ENCODE measurements around the gene UGT1A9. TPM values are rescaled to one million over a fixed set of nuclear protein-coding genes. Genes with fewer than 3 reads are reported as not detected.
"Not testable (repeated sequence)": the region's sequence is repeated elsewhere in the genome, so short reads cannot be mapped to it uniquely, and the experiment has no call there.

Gene UGT1A9
- polyA plus RNA-seq: not detected

- Mint-ChIP-seq H3K27ac (no peak within 1 kb of the TSS), H3K4me3 (no peak within 1 kb of the TSS), H3K4me1 (no peaks in the 10 kb centered on the region), H3K9me3 (peaks cover 0 to 3% (median 0%) of the 10 kb centered on the region in 6 donors), H3K36me3 (no peaks in the 10 kb centered on the region), H3K27me3 (ENCODE audit: low read depth in 3 of 3) (peaks cover 1 to 8% (median 2%) of the 10 kb centered on the region in 3 donors)
- DNase-seq: no peak
Observed at GRCh38 chr2:233671290-233672161, at the start of gene UGT1A9. Gene UGT1A9, plus strand, starts transcription at chr2:233671898. Its CDS starts 37 bp downstream, at chr2:233671935.

- Mint-ChIP-seq H3K36me3 (peaks cover 0 to 3% (median 0%) of the 10 kb centered on the region in 3 donors), H3K9me3 (peaks cover 3 to 19% (median 10%) of the 10 kb centered on the region in 6 donors), H3K4me3 (no peak overlapping the region), H3K27ac (no peak overlapping the region), H3K27me3 (ENCODE audit: low read depth in 3 of 3) (peaks cover 1 to 18% (median 5%) of the 10 kb centered on the region in 3 donors), H3K4me1 (no peaks in the 10 kb centered on the region)
- no peak for DNase-seq
Observed at GRCh38 chr2:233627331-233628025, 44.2 kb upstream of the UGT1A9 start.

- not testable (repeated sequence) for H3K4me3 Mint-ChIP-seq, H3K27ac Mint-ChIP-seq
- peaks cover 7 to 13% (median 7%) of the 10 kb centered on the region in 3 donors for H3K27me3 Mint-ChIP-seq (ENCODE audit: low read depth in 3 of 3)
Observed at GRCh38 chr2:233636306-233636705, 35.4 kb upstream of the UGT1A9 start, which contains the start of gene UGT1A10. Gene UGT1A10, plus strand, starts transcription at chr2:233636448. Its CDS starts 75 bp downstream, at chr2:233636523.

DNA sequence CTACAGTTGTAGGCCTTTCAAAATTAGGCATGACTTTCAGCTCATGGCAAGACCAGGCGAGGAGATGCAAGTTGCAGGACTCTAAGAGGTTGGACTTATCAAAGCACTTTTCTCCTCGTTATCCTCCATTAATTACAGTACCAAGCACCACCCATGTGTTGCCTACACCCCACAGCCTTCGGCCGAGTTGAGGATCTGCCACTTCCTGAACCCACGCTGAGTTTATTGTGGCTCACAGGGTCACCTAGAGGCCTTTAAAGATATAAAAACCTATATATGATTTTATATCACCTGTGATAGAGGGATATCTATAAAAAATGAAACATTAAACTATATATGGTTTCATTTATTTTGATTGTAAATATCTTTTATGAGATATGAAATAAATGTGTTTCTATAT, 32.9 kb upstream of the UGT1A9 start:
- Mint-ChIP-seq H3K9me3 (peaks cover 0 to 4% (median 0%) of the 10 kb centered on the region in 6 donors), H3K27ac (no peak overlapping the region), H3K4me3 (no peak overlapping the region), H3K27me3 (ENCODE audit: low read depth in 3 of 3) (peaks cover 2 to 17% (median 2%) of the 10 kb centered on the region in 3 donors), H3K4me1 (no peaks in the 10 kb centered on the region), H3K36me3 (peaks cover 0 to 6% (median 0%) of the 10 kb centered on the region in 3 donors)
- no peak for DNase-seq

More at GRCh38 chr2:233636306-233636705, 35.4 kb upstream of the UGT1A9 start, which contains the start of gene UGT1A10:
- H3K36me3 Mint-ChIP-seq, DNase-seq, H3K9me3 Mint-ChIP-seq, H3K4me1 Mint-ChIP-seq: not testable (repeated sequence)

GRCh38 chr2:233639860-233640259, 31.8 kb upstream of the UGT1A9 start:
- Mint-ChIP-seq H3K27ac (no peak overlapping the region), H3K9me3 (peaks cover 0 to 4% (median 0%) of the 10 kb centered on the region in 6 donors), H3K27me3 (ENCODE audit: low read depth in 3 of 3) (peaks cover 2 to 20% (median 2%) of the 10 kb centered on the region in 3 donors), H3K36me3 (peaks cover 0 to 6% (median 0%) of the 10 kb centered on the region in 3 donors), H3K4me1 (no peaks in the 10 kb centered on the region), H3K4me3 (no peak overlapping the region)
- DNase-seq: no peak

DNA sequence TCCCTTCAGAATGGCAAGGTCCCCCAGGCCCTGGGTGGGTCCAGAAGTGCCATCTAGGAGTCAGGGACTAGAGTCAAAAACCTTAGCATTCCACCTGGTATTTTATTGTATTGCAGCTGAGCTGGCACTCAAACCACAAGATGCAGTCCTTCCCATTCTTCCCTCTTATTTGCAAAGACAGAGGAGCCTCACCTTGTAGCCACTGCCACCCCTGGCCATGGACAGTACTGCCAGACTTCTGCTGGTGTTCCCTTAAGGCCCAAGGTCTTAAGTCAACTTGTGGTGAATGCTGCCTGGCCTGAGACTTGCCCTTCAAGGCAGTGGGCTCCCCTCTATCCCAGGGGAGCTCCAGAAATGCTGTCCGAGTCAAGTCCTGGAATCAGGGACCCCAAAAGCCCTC, 28.6 kb upstream of the UGT1A9 start:
- peaks cover 0 to 10% (median 5%) of the 10 kb centered on the region in 6 donors for H3K9me3 Mint-ChIP-seq
- H3K27ac Mint-ChIP-seq: no peak overlapping the region
- peaks cover 0 to 19% (median 4%) of the 10 kb centered on the region in 3 donors for H3K27me3 Mint-ChIP-seq (ENCODE audit: low read depth in 3 of 3)
- DNase-seq: no peak
- peaks cover 0 to 10% (median 5%) of the 10 kb centered on the region in 3 donors for H3K36me3 Mint-ChIP-seq
- peaks cover 17 to 18% of the 10 kb centered on the region in 2 donors for H3K4me1 Mint-ChIP-seq
- H3K4me3 Mint-ChIP-seq: no peak overlapping the region

- H3K27me3 Mint-ChIP-seq (ENCODE audit: low read depth in 3 of 3): peaks cover 2 to 19% (median 5%) of the 10 kb centered on the region in 3 donors
- H3K4me1 Mint-ChIP-seq: peaks cover 17 to 18% of the 10 kb centered on the region in 2 donors
- DNase-seq, H3K36me3 Mint-ChIP-seq, H3K27ac Mint-ChIP-seq, H3K4me3 Mint-ChIP-seq: not testable (repeated sequence)
- peaks cover 0 to 10% (median 5%) of the 10 kb centered on the region in 6 donors for H3K9me3 Mint-ChIP-seq
Observed at GRCh38 chr2:233646033-233646432, 25.7 kb upstream of the UGT1A9 start.

DNA sequence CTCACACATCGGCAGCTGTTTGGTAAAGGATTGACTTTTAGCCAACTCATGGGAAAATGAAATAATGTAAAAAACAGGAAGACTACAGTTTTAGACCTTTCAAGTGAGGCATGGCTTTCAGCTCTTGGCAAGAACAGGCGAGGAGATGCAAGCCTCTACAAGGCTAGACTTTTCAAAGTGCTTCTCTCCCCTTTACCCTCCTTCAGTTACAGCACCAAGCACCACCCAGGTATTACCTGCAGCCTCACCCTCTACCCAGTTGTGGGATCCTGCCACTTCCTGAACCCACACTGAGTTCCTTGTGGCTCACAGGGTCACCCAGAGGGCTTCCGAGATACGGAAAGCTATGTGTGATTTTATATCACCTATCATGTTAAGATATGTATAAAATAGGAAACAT, 20.7 kb upstream of the UGT1A9 start:
- no peak for DNase-seq
- peaks cover 34 to 35% of the 10 kb centered on the region in 2 donors for H3K4me1 Mint-ChIP-seq

GRCh38 chr2:233651430-233651829, 20.3 kb upstream of the UGT1A9 start:
- H3K9me3 Mint-ChIP-seq: peaks cover 0 to 6% (median 4%) of the 10 kb centered on the region in 6 donors
- H3K36me3 Mint-ChIP-seq: peaks cover 0 to 4% (median 4%) of the 10 kb centered on the region in 3 donors
- peaks cover 36 to 37% of the 10 kb centered on the region in 2 donors for H3K4me1 Mint-ChIP-seq
- peaks cover 2 to 11% (median 5%) of the 10 kb centered on the region in 3 donors for H3K27me3 Mint-ChIP-seq (ENCODE audit: low read depth in 3 of 3)
- no peak overlapping the region for H3K4me3 Mint-ChIP-seq
- DNase-seq: no peak
- H3K27ac Mint-ChIP-seq: no peak overlapping the region

More for the DNA sequence above, 20.7 kb upstream of the UGT1A9 start:
- Mint-ChIP-seq H3K9me3 (peaks cover 0 to 8% (median 5%) of the 10 kb centered on the region in 6 donors), H3K36me3 (peaks cover 0 to 5% (median 4%) of the 10 kb centered on the region in 3 donors), H3K27ac (no peak overlapping the region), H3K4me3 (no peak overlapping the region), H3K27me3 (ENCODE audit: low read depth in 3 of 3) (peaks cover 2 to 14% (median 5%) of the 10 kb centered on the region in 3 donors)

GRCh38 chr2:233654501-233654900, 17.2 kb upstream of the UGT1A9 start:
- Mint-ChIP-seq H3K4me1 (peaks cover 28% of the 10 kb centered on the region in 2 donors), H3K9me3 (no peaks in the 10 kb centered on the region), H3K27me3 (ENCODE audit: low read depth in 3 of 3) (peaks cover 3 to 15% (median 5%) of the 10 kb centered on the region in 3 donors), H3K36me3 (no peaks in the 10 kb centered on the region), H3K27ac (peak overlapping the region in 1 of 6 donors; percentile 59), H3K4me3 (peak overlapping the region in 3 of 5 donors; percentile 25 to 48 (median 29))
- DNase-seq: peak; percentile 4 to 19 (median 11)

DNA sequence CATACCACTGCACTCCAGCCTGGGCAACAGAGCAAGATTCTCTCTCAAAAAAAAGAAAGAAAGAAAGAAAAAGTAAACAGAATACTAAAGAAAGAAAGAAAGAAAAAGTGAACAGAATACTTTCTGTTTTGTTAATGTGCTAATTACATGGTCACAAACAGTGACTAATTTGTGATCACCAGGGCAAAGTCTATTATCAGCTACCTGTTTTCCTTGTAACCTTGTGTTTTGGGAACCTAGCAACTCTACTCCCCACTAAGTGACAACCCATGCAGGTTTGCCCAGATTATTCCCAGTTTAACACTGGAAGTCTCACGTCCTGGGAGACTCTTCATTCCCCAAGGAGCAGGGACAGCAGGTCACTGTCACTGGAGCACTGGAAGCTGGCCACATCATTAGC, 16.7 kb upstream of the UGT1A9 start:
- Mint-ChIP-seq H3K36me3 (no peaks in the 10 kb centered on the region), H3K27me3 (ENCODE audit: low read depth in 3 of 3) (peaks cover 3 to 19% (median 7%) of the 10 kb centered on the region in 3 donors), H3K9me3 (no peaks in the 10 kb centered on the region), H3K4me3 (peak overlapping the region in 3 of 5 donors; percentile 25 to 48 (median 29)), H3K27ac (peak overlapping the region in 1 of 6 donors; percentile 59), H3K4me1 (peaks cover 28% of the 10 kb centered on the region in 2 donors)
- no peak for DNase-seq

DNA sequence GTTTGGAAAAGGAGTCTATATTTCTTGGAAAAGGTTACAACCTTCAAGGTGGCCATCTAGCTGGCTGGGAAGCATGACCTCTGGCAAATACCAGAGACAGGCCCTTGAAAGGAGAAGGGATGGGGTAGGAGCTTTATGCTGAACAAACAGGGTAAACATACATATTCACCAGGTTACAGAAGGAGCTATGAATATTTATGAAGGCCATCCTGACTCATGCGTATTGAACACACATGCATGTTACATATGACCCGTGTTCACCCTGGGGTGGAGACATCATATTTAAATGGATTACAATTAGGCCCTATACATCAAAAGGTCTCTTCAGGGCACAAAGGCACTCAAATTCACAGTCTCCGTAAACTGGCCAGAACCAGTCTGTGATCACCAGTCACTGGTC, 15.8 kb upstream of the UGT1A9 start:
- H3K36me3 Mint-ChIP-seq: not testable (repeated sequence)

DNA sequence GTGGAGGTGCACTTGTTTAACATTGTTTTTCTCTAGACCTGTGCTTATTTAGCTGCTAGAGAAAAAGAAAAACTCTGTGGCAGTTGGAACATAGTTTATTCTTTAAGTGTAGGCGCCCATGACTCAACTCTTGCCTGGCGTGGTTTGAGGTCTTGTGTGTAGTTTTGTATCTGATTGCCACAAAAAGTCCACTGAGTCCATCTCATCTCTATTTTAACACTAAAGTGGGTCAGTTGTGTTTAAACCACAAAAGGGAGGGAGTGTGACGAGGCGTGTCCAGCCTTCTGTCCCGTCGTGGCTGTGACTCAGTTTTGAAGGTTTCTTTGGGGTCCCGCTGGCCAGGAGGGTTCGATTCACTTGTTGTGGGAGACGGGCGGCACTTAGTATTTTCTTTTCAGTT, 15.3 kb upstream of the UGT1A9 start:
- no peak for DNase-seq
- no peaks in the 10 kb centered on the region for H3K36me3 Mint-ChIP-seq
- H3K4me3 Mint-ChIP-seq: no peak overlapping the region
- H3K4me1 Mint-ChIP-seq: peaks cover 28% of the 10 kb centered on the region in 2 donors
- H3K27me3 Mint-ChIP-seq (ENCODE audit: low read depth in 3 of 3): peaks cover 3 to 19% (median 7%) of the 10 kb centered on the region in 3 donors
- no peak overlapping the region for H3K27ac Mint-ChIP-seq
- H3K9me3 Mint-ChIP-seq: no peaks in the 10 kb centered on the region

More for the DNA sequence above, 15.8 kb upstream of the UGT1A9 start:
- H3K4me1 Mint-ChIP-seq: peaks cover 28% of the 10 kb centered on the region in 2 donors
- H3K27me3 Mint-ChIP-seq (ENCODE audit: low read depth in 3 of 3): peaks cover 3 to 19% (median 7%) of the 10 kb centered on the region in 3 donors
- H3K4me3 Mint-ChIP-seq, H3K27ac Mint-ChIP-seq, DNase-seq, H3K9me3 Mint-ChIP-seq: not testable (repeated sequence)
